Measurements from ENCODE around the gene MAB21L3.

MAB21L3 gene

GRCh38 chr1:116110567-116111523 is at the start of gene MAB21L3:
Gene MAB21L3 (plus strand): TSS chr1:116111399. CDS start chr1:116112616, 1,217 bp downstream.
- no peak for DNase-seq (ENCODE audit: low read depth, low spot score)

GRCh38 chr1:116062201-116062600 is 49.0 kb upstream of the MAB21L3 start:
- no peak for DNase-seq (ENCODE audit: low read depth, low spot score)

GRCh38 chr1:116064616-116065015 is 46.6 kb upstream of the MAB21L3 start:
- no peak for DNase-seq (ENCODE audit: low read depth, low spot score)

GRCh38 chr1:116066868-116067565 is 44.2 kb upstream of the MAB21L3 start:
- DNase-seq (ENCODE audit: low read depth, low spot score), result no peak

GRCh38 chr1:116067566-116067890 is 43.7 kb upstream of the MAB21L3 start:
- no peak for DNase-seq (ENCODE audit: low read depth, low spot score)

GRCh38 chr1:116075575-116075974 is 35.6 kb upstream of the MAB21L3 start:
- DNase-seq (ENCODE audit: low read depth, low spot score), result no peak

- DNase-seq (ENCODE audit: low read depth, low spot score), result no peak
Measured at GRCh38 chr1:116075990-116076389, 35.2 kb upstream of the MAB21L3 start.

GRCh38 chr1:116076831-116077230 is 34.4 kb upstream of the MAB21L3 start:
- DNase-seq (ENCODE audit: low read depth, low spot score), result no peak

- DNase-seq (ENCODE audit: low read depth, low spot score), result no peak
Measured at GRCh38 chr1:116078699-116079223, 32.4 kb upstream of the MAB21L3 start.

- DNase-seq (ENCODE audit: low read depth, low spot score), result no peak
Measured at GRCh38 chr1:116087628-116088027, 23.6 kb upstream of the MAB21L3 start.

- DNase-seq (ENCODE audit: low read depth, low spot score), result no peak
Measured at GRCh38 chr1:116089870-116090269, 21.3 kb upstream of the MAB21L3 start.

GRCh38 chr1:116091083-116091482 is 20.1 kb upstream of the MAB21L3 start:
- DNase-seq (ENCODE audit: low read depth, low spot score), result no peak

- DNase-seq (ENCODE audit: low read depth, low spot score), result no peak
Measured at GRCh38 chr1:116092752-116093489, 18.3 kb upstream of the MAB21L3 start.

- DNase-seq (ENCODE audit: low read depth, low spot score), result no peak
Measured at GRCh38 chr1:116095027-116095426, 16.2 kb upstream of the MAB21L3 start.

- no peak for DNase-seq (ENCODE audit: low read depth, low spot score)
Measured at GRCh38 chr1:116096013-116096618, 15.1 kb upstream of the MAB21L3 start.

- DNase-seq (ENCODE audit: low read depth, low spot score), result no peak
Measured at GRCh38 chr1:116097626-116098025, 13.6 kb upstream of the MAB21L3 start.

- DNase-seq (ENCODE audit: low read depth, low spot score), result no peak
Measured at GRCh38 chr1:116099379-116099778, 11.8 kb upstream of the MAB21L3 start.

GRCh38 chr1:116099919-116100318 is 11.3 kb upstream of the MAB21L3 start:
- no peak for DNase-seq (ENCODE audit: low read depth, low spot score)

- DNase-seq (ENCODE audit: low read depth, low spot score), result no peak
Measured at GRCh38 chr1:116104667-116105066, 6.5 kb upstream of the MAB21L3 start.

GRCh38 chr1:116105996-116106395 is 5.2 kb upstream of the MAB21L3 start:
- DNase-seq (ENCODE audit: low read depth, low spot score), result no peak

GRCh38 chr1:116106646-116107045 is 4.6 kb upstream of the MAB21L3 start:
- no peak for DNase-seq (ENCODE audit: low read depth, low spot score)

Data from activated CD4-positive, CD25-positive, alpha-beta regulatory T cell treated with anti-CD3 and anti-CD28 coated beads, Interleukin-2, amount 50 U/mL, for 16 hours (primary cell).